KG1 (cell line): ENCODE measurements around the gene SEC24C.
"Not testable (repeated sequence)": the region's sequence is repeated elsewhere in the genome, so short reads cannot be mapped to it uniquely, and the experiment has no call there.

Experiments used
- DNase-seq: peaks from one replicate; lab custom pipeline; 2025; lab: John Stamatoyannopoulos, UW

The SEC24C gene

DNA sequence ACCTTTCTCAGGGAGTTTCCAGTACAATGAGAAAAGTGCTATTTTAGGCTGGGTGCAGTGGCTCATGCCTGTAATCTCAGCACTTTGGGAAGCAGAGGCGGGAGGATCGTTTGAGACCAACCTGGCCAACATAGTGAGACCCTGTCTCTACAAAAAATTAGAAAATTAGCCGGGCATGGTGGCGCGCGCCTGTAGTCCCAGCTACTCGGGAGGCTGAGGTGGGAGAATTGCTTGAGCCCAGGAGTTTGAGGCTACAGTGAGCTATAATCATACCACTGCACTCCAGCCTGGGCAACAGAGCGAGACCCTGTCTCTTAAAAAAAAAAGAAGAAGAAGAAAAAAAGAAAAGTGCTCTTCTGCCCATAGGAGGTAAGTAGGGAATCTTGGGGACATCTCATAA is 51.9 kb downstream of the SEC24C start:
- not testable (repeated sequence) for DNase-seq

DNA sequence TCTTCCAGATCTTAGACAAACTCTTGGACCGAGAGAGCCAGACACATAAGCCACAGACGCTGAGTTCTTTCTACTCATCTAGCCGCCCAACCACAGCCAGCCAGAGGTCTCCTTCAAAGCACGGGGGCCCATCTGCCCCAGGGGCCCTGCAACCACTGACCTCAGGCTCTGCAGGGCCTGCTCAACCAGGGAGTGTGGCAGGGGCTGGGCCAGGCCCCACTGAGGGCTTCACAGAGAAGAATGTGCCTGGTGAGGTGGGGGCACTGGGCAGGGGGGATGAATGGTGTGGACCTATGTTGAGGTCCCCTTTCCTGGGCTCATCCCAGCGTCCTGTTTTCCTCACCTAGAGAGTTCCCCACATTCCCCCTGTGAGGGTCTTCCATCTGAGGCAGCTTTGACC is 52.6 kb downstream of the SEC24C start:
- no peak for DNase-seq

DNA sequence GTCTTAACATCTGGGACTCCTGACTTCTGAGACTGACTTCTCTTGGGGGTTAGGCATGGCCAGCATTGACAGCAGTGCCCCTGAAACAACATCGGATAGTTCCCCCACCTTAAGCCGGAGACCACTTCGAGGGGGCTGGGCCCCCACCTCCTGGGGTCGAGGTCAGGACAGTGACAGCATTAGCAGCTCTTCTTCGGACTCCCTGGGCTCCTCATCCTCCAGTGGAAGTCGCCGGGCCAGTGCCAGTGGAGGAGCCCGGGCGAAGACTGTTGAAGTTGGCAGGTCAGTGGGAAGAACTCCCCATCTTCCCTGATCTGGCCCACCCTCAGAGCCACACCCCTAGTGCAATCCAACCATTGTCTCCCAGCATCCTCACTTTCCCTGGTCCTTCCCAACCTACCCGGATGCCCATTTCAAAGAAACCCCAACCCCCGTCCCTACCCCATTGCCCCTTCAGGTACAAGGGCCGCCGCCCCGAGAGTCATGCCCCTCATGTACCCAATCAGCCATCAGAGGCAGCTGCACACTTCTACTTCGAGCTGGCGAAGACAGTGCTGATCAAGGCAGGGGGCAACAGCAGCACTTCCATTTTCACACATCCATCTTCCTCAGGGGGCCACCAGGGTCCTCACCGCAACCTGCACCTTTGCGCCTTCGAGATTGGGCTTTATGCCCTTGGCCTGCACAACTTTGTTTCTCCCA is 53.3 kb downstream of the SEC24C start:
- no peak for DNase-seq

DNA sequence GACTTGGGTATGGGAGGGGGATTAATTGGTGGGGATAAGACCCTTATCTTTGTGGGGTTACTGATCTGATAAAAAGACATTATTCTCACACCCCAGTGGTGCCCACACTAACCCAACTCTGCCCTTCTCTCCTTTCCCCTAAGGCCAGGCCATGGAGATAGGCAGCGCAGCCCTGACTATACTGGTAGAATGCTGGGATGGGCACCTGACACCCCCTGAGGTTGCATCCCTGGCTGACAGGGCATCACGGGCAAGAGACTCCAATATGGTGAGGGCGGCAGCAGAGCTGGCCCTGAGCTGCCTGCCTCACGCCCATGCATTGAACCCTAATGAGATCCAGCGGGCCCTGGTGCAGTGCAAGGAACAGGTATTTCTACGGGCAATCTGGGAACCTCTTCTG is 53.9 kb downstream of the SEC24C start:
- no peak for DNase-seq

DNA sequence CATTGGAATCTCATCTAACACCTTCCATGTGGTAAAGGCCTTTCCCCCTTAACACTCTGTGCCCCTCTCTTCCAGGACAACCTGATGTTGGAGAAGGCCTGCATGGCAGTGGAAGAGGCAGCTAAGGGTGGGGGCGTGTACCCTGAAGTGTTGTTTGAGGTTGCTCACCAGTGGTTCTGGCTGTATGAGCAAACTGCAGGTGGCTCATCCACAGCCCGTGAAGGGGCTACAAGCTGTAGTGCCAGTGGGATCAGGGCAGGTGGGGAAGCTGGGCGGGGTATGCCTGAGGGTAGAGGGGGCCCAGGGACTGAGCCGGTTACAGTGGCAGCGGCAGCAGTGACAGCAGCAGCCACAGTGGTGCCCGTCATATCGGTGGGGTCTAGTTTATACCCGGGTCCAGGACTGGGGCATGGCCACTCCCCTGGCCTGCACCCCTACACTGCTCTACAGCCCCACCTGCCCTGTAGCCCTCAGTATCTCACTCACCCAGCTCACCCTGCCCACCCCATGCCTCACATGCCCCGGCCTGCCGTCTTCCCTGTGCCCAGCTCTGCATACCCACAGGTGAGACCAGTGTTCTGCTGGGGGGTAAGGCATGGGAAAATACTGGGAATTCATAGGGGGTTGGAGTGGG is 54.9 kb downstream of the SEC24C start:
- DNase-seq: no peak

DNA sequence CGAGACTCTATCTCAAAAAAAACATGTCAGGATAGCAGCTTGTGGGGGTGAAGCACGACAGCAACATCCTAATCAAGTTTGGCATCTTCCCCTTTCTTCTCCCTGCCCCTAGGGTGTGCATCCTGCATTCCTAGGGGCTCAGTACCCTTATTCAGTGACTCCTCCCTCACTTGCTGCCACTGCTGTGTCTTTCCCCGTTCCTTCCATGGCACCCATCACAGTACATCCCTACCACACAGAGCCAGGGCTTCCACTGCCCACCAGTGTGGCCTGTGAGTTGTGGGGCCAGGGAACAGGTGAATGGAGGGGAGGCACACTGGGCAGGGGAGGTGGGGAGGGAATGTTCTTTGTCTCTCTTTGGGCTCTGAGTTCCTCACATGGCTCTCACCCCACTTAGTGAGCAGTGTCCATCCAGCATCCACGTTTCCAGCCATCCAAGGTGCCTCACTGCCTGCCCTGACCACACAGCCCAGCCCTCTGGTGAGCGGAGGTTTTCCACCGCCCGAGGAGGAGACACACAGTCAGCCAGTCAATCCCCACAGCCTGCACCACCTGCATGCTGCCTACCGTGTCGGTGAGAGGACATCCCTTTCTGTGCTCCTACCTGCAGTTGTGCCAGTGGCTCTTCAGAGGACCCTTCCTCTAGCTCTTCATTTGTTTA is 55.9 kb downstream of the SEC24C start:
- no peak for DNase-seq

DNA sequence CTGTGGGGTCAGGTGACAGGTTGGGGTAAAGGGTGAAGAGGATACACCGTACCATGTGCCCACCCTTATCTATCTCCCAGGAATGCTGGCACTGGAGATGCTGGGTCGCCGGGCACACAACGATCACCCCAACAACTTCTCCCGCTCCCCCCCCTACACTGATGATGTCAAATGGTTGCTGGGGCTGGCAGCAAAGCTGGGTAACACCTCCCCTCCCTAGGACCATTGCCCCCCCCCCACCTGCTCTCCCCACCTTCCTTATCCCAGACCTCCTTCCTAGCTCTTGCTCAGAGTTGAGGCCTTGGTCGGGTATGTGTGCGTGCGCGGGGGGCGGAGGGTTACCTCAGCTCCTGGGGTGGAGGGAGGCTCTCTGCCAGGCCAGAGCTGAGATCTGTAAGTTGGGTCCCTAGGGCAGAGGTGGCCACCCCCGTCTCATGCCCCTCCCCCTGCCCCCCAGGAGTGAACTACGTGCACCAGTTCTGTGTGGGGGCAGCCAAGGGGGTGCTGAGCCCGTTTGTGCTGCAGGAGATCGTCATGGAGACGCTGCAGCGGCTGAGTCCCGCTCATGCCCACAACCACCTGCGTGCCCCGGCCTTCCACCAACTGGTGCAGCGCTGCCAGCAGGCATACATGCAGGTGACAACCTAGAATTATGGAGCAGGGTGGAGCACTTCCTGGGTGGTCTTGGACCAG is 56.5 kb downstream of the SEC24C start:
- no peak for DNase-seq

DNA sequence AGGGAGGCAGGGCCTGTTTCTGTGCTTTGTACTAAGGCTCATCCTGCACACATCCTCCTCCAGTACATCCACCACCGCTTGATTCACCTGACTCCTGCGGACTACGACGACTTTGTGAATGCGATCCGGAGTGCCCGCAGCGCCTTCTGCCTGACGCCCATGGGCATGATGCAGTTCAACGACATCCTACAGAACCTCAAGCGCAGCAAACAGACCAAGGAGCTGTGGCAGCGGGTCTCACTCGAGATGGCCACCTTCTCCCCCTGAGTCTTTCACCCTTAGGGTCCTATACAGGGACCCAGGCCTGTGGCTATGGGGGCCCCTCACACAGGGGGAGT is 57.0 kb downstream of the SEC24C start:
- DNase-seq: no peak

DNA sequence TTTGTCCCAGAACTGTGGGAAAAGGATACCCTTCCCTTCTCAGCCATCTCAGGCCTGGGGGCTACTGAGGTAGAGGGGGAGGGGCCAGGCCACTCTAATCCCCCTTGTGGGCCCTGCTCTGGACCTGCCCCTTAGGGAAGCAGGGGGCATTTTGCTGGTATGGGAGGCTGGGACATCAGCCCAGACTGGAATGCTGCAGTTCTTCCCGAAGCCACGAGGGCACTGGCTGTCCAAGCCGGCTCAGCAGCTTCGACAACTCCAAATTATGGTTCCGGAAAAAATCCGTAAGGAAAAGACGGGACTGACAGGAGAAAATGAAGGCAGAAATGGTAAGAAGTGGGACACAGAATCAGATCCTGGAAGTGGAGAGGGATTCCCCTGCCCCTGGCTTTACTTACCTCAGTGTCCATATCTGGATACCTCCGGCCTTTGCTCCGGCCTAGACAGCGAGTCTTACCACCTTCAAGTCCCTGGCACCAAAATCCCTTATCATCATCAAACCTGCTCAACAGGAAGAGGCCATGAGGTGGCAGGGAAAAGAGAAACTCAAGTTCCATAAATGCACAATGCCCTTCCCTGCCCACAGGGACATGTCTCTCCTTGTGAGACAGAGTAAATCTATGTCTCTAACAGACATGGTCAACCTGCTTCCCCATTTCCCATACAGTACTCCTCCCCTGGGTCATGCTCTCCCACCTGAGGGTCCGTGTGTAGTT is 58.3 kb downstream of the SEC24C start:
- no peak for DNase-seq

DNA sequence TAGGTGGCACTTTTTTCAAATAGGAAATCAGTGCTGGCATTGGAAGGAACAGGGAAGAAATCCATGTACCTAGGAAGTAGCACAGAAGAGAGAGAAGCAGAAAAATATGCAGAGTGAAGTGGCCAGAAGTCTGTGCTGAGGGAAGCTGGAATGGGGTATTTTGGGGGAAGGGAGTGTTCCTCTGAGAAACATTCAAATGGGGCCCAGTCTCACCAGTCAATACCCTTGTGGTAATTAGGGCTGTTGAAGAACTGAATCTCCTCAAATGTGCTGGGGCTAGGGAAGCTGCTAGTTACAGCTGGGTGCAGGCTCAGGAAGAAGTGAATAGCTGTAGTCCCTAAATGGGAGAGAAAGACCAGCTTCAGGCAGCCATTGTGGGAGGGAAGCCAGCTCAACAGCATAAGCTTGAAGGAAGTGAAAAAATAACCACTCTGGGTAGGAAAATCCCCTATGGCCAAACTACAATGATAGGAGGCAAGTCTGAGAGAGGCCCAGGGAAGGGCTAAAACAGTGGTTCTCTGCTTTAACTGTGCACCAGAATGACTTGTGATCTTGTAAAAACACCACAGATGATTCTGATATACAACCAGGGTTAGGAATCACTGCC is 59.6 kb downstream of the SEC24C start:
- DNase-seq: no peak

DNA sequence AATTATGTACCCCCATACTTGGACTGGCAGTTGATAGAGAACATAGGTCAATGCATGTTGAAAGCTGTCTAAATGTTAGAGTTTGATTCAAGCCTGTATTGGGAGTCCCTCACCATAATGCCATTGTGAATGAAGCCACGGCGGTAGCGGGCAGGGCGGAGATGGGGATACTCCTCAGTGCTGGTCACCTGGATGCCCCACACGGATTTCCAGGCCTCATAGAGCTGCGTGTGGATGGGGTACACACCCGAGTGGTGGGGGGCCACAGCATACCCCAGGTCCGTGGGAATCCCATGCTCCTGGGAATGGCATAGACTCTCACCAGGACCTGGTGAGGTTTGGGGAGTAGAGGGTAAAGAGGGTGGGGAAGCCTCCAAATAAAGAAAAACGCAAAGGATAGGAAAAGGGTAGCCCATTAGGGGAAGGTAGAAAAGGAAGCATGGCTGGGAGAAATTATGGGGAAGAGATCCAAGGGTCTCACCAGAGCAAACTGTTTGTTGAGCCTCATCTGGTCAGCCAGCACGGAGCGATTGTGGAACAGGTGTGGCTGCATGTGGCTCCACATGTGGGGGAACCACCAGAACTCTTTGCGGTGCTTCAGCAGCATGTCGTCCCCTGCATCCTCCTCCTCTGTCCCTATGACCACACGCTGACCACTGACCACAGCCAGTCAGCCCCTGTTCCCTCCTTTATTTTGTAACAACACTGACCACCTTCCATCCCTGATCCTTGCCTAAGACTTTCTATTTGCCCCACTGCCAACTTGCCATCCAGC is 62.2 kb downstream of the SEC24C start:
- DNase-seq: no peak

DNA sequence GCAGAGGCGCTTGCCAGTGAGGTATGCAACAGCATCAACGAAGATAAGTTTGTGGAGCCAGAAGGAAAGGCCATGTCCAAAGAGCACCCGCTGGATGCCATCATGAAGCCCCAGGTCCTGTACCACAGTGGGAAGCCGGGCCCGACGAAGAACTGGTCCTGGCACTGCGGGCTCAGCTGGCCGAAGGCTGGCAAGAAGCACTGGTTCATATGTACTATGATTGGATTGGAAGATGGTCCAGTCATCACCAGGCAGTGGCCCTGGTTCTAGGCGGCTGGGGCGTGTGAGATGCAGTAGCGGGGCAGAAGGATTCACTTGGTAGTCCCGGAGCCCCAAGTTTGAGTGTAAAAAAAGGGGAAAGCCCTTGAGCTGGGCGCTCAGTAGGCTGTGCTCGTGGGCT is 63.3 kb downstream of the SEC24C start:
- no peak for DNase-seq

DNA sequence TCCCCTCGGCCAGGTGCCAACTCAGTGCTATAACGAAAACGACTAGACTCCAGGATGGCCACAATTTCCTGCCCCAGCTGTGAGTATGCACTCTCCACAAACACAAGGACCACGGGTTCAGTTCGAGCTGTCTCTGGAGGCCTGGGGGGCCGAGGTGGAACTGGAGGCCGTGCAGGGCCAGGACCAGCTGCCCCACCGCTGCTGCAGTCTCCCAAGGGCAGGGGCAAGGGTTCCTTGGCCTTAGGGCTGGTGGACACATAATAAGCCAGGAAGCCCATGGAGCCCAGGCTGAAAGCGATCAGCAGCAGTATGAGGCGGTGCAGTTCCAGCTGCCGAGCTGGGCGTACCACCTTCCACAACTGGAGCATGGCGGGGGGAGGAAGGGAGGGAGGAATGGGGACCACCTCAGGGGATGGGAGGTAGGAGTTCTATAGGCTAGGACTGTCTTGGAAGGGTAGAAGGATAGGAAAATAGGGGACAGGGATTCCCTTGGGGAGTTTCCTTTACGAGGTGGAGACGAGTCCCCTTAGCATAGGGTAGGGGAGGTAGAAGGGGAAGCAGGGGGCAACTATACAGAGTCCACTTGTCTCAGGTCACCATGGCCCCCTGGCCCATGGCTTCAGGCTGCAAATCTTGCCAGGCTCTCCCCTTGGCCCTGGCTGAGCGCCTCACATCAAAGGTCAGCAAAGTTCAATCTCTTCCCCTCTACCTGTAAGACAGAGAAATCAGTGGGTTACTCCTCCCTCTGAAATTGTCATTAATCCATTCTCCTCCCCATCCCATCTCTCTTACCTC is 64.0 kb downstream of the SEC24C start:
- no peak for DNase-seq

DNA sequence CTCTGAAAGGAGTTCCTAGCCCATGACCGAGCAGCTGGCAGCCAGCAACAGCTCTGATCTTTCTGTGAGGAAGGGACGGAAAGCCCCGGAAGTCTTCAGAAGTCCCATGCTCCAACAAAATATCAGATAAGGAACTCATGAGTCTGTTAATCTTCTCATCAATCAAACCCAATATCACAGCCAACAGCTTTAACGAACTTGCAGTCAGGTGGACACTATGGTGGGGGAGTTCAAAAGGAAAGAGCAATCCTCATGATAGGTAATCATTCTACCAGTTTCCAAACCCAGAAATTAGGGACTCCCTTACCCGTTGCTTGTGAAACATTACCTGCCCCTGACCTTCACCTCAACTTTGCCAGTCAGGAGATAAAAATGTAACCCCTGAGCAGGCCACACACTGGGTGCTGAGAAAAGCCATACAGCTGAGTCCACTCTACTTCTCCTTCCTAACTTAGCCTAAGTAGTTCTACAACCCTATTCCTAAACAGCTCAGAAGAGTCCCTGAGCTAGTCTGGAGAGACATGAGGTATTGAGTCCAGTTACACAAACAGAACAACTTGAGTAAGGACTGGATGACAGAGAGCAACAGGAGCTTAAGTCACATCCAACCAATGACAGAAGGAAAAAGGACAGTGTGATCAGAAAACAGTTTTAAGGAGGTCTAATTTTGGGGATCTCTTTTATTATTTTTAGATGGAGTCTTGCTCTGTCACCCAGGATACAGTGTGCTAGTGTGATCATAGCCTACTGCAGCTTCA is 65.1 kb downstream of the SEC24C start:
- DNase-seq: no peak

DNA sequence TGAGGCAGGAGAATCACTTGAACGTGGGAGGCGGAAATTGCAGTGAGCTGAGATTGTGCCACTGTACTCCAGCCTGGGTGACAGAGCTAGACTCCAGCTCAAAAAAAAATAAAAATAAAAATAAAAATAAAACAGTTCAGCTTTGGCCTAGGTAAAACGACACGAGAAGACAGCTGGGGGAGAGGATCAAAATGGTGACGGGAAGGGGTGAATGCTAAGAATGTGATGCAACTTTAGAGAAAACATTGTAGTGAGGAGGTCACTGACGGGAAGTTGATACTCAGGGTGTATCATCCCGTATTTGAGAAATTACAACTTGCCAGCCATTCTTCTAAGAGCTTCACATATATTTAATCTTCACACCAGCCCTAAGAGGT is 66.2 kb downstream of the SEC24C start:
- DNase-seq: no peak

DNA sequence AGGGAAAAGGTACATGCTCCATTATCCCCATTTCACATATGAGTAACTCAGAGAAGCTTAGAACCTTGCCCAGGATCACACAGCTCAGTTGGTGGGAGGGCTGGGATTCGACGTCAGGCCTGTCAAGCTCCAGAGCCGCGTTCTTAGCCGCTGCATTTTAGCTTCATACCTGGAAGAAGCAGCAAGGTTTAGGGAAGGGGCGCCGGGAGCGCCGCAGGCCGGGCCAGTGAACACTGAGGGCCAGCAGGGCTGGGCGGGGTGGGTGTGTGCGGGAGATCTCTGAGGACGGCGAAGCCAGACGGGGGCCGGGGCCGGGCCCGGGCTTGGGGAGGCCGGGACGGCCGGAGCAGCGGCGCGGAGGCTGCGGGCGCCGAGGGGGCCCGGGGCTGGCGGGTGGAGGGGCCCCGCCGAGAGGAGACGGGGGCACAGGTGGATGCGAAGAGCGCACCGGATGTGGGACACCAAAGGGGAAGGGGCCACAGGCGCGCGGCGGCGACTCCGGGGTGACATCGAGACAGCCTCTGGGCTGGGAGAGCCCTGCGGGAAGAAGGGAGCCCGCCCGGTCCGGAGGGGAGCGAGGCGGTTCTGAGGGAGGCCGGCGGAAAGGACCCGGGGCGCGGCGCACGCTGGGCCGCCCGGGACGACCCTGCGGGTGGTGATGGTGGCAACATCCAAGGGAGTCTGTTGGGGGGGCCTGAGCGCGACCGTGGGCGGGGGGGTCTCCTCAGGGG is 66.7 kb downstream of the SEC24C start:
- DNase-seq: peak; percentile 54

DNA sequence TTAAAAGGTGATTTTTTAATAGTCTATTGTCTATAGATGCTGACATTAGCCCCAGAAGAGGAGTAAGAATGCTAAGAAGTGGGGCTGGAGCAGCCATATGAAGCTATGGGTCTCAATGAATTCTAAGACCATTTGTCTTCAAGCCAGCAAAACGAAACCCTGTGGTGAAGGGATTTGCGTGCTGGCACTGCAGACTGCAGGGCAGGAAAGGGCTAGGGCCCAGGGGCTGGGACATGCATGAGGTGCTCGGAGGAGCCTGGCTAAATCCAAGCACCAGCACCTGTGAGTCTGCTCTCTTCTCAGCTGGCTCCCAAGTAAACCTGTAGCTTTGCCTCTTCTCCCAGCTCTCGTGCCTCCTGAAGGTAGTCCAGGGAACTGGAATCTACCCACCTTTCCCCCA is 68.5 kb downstream of the SEC24C start:
- no peak for DNase-seq

DNA sequence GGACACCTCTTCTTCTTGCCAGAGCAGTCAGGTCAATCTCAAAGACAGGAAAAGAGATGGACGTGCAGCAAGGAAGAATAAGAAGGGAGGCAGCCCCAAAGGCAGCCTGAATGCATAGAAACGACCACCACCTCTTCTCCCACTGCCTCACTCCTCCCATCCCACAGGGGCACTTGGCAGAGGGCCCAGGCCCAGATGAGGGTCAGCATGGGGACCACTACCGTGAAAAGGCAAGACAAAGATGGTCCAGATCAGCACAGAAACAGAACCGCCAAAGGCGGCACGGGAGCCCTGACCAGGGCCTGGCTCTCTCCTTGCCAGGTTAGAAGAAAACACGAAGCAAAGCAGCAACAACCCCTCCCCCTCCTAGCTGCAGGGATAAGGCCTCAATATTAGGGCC is 69.2 kb downstream of the SEC24C start:
- DNase-seq: no peak
